Measurements from ENCODE around the gene LHFPL3.

LHFPL3 gene

GRCh38 chr7:104902183-104902582, 573.8 kb downstream of the LHFPL3 start:
- Histone ChIP-seq H2AK5ac (ENCODE audit: low read length) (no peak overlapping the region), H3K27me3 (ENCODE audit: insufficient read depth, low read length, poor library complexity) (no peaks in the 10 kb centered on the region), H3K79me1 (ENCODE audit: low read length) (no peaks in the 10 kb centered on the region), H3K79me2 (ENCODE audit: control insufficient read depth, insufficient read depth, low read length) (no peaks in the 10 kb centered on the region), H4K8ac (ENCODE audit: low read depth, low read length) (no peak overlapping the region), H3K4ac (ENCODE audit: low read depth, low read length) (no peak overlapping the region), H2BK15ac (replicated peaks; ENCODE audit: low read depth) (no peak overlapping the region), H3K36me3 (ENCODE audit: control insufficient read depth, insufficient read depth, low read length) (no peaks in the 10 kb centered on the region), H3K23ac (ENCODE audit: low read length) (no peak overlapping the region), H3K56ac (ENCODE audit: low read length) (no peak overlapping the region), H3K4me1 (ENCODE audit: control insufficient read depth, low read depth, low read length) (no peaks in the 10 kb centered on the region), H2BK5ac (ENCODE audit: low read length) (no peak overlapping the region), H3K9ac (ENCODE audit: low read length) (no peak overlapping the region), H3K4me3 (ENCODE audit: low read length) (no peak overlapping the region), H3K27ac (ENCODE audit: low read depth, low read length) (no peak overlapping the region), H3K18ac (ENCODE audit: low read length) (no peak overlapping the region), H4K5ac (ENCODE audit: low read length) (no peak overlapping the region), H3K4me2 (ENCODE audit: low read length) (no peak overlapping the region), H2BK120ac (ENCODE audit: low read depth, low read length) (no peak overlapping the region)
- no peak for DNase-seq
- no CpG with 5 or more reads among the region's 6 CpGs for WGBS (ENCODE audit: extremely low coverage, insufficient coverage, low lambda C conversion rate)

- Histone ChIP-seq H3K56ac (ENCODE audit: low read length) (no peak overlapping the region), H3K79me1 (ENCODE audit: low read length) (no peaks in the 10 kb centered on the region)
Observed at GRCh38 chr7:104903044-104903443, 574.6 kb downstream of the LHFPL3 start.

GRCh38 chr7:104903846-104904245, 575.4 kb downstream of the LHFPL3 start:
- Histone ChIP-seq H3K79me2 (ENCODE audit: control insufficient read depth, insufficient read depth, low read length) (no peaks in the 10 kb centered on the region), H3K4me2 (ENCODE audit: low read length) (no peak overlapping the region), H3K36me3 (ENCODE audit: control insufficient read depth, insufficient read depth, low read length) (no peaks in the 10 kb centered on the region), H3K27ac (ENCODE audit: low read depth, low read length) (no peak overlapping the region), H3K56ac (ENCODE audit: low read length) (no peak overlapping the region), H2BK15ac (replicated peaks; ENCODE audit: low read depth) (no peak overlapping the region), H2BK5ac (ENCODE audit: low read length) (no peak overlapping the region), H2BK120ac (ENCODE audit: low read depth, low read length) (no peak overlapping the region), H3K27me3 (ENCODE audit: insufficient read depth, low read length, poor library complexity) (no peaks in the 10 kb centered on the region), H3K18ac (ENCODE audit: low read length) (no peak overlapping the region), H3K79me1 (ENCODE audit: low read length) (no peaks in the 10 kb centered on the region), H3K4me3 (ENCODE audit: low read length) (no peak overlapping the region), H4K8ac (ENCODE audit: low read depth, low read length) (no peak overlapping the region), H3K23ac (ENCODE audit: low read length) (no peak overlapping the region), H4K5ac (ENCODE audit: low read length) (no peak overlapping the region), H2AK5ac (ENCODE audit: low read length) (no peak overlapping the region), H3K4me1 (ENCODE audit: control insufficient read depth, low read depth, low read length) (no peaks in the 10 kb centered on the region), H3K4ac (ENCODE audit: low read depth, low read length) (no peak overlapping the region), H3K9ac (ENCODE audit: low read length) (no peak overlapping the region)
- no peak for DNase-seq
- WGBS (ENCODE audit: extremely low coverage, insufficient coverage, low lambda C conversion rate): no CpG with 5 or more reads among the region's 4 CpGs

More at GRCh38 chr7:104903044-104903443, 574.6 kb downstream of the LHFPL3 start:
- Histone ChIP-seq H3K4me3 (ENCODE audit: low read length) (no peak overlapping the region), H4K5ac (ENCODE audit: low read length) (no peak overlapping the region), H3K23ac (ENCODE audit: low read length) (no peak overlapping the region), H3K4me1 (ENCODE audit: control insufficient read depth, low read depth, low read length) (no peaks in the 10 kb centered on the region), H3K36me3 (ENCODE audit: control insufficient read depth, insufficient read depth, low read length) (no peaks in the 10 kb centered on the region), H3K79me2 (ENCODE audit: control insufficient read depth, insufficient read depth, low read length) (no peaks in the 10 kb centered on the region), H4K8ac (ENCODE audit: low read depth, low read length) (no peak overlapping the region), H2BK5ac (ENCODE audit: low read length) (no peak overlapping the region), H2AK5ac (ENCODE audit: low read length) (no peak overlapping the region), H3K4ac (ENCODE audit: low read depth, low read length) (no peak overlapping the region), H3K27me3 (ENCODE audit: insufficient read depth, low read length, poor library complexity) (no peaks in the 10 kb centered on the region), H2BK120ac (ENCODE audit: low read depth, low read length) (no peak overlapping the region), H3K27ac (ENCODE audit: low read depth, low read length) (no peak overlapping the region), H3K9ac (ENCODE audit: low read length) (no peak overlapping the region), H2BK15ac (replicated peaks; ENCODE audit: low read depth) (no peak overlapping the region), H3K4me2 (ENCODE audit: low read length) (no peak overlapping the region), H3K18ac (ENCODE audit: low read length) (no peak overlapping the region)
- DNase-seq: no peak
- WGBS (ENCODE audit: extremely low coverage, insufficient coverage, low lambda C conversion rate): no CpG with 5 or more reads among the region's 2 CpGs

DNA sequence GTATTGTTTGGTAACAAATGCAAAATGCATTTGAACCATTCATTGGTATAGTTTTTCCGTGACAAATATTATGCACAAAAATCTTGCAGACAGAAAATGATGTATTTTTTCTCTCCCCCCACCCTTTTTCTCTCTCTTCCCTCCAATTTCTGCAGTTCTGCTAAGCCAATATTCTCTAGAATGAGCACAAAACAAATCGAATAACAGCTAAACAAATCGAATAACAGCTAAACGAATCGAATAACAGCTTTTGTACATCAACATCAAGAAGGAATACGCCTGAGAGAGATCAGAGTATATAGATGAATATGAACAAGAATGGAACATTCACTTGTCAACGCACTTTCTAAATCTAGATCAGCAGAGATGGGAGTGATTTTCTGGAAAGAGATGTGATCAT, 577.6 kb downstream of the LHFPL3 start:
- Histone ChIP-seq H3K27ac (ENCODE audit: low read depth, low read length) (no peak overlapping the region), H3K79me2 (ENCODE audit: control insufficient read depth, insufficient read depth, low read length) (no peaks in the 10 kb centered on the region), H4K5ac (ENCODE audit: low read length) (no peak overlapping the region), H3K18ac (ENCODE audit: low read length) (no peak overlapping the region), H3K79me1 (ENCODE audit: low read length) (no peaks in the 10 kb centered on the region), H4K8ac (ENCODE audit: low read depth, low read length) (no peak overlapping the region), H2AK5ac (ENCODE audit: low read length) (no peak overlapping the region), H3K4me2 (ENCODE audit: low read length) (no peak overlapping the region), H3K36me3 (ENCODE audit: control insufficient read depth, insufficient read depth, low read length) (no peaks in the 10 kb centered on the region), H3K4me3 (ENCODE audit: low read length) (no peak overlapping the region), H3K27me3 (ENCODE audit: insufficient read depth, low read length, poor library complexity) (no peaks in the 10 kb centered on the region), H2BK5ac (ENCODE audit: low read length) (no peak overlapping the region), H3K4me1 (ENCODE audit: control insufficient read depth, low read depth, low read length) (no peaks in the 10 kb centered on the region), H3K4ac (ENCODE audit: low read depth, low read length) (no peak overlapping the region), H3K23ac (ENCODE audit: low read length) (no peak overlapping the region), H3K9ac (ENCODE audit: low read length) (no peak overlapping the region), H3K56ac (ENCODE audit: low read length) (no peak overlapping the region), H2BK15ac (replicated peaks; ENCODE audit: low read depth) (no peak overlapping the region), H2BK120ac (ENCODE audit: low read depth, low read length) (no peak overlapping the region)
- DNase-seq: no peak
- no CpG with 5 or more reads among the region's 7 CpGs for WGBS (ENCODE audit: extremely low coverage, insufficient coverage, low lambda C conversion rate)

DNA sequence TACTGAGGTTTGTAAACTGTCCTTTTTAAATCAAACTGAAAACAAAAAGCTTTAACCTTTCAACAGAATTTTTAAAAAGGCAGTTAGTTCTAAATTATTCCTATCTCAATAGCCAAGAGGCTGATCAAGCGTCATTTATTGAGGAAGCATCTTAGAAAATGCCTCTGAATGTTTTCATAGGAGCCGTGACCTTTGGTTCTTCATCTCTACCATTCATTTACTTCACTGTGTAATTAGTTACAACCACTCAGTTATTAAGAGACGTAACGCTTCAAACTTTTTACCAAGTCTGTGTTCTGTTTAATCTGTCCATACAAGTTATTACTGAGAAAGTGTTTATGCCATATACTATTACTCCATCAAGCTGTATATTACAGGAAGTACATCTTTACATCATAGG, 578.2 kb downstream of the LHFPL3 start:
- H4K8ac ChIP-seq (ENCODE audit: low read depth, low read length): no peak overlapping the region

DNA sequence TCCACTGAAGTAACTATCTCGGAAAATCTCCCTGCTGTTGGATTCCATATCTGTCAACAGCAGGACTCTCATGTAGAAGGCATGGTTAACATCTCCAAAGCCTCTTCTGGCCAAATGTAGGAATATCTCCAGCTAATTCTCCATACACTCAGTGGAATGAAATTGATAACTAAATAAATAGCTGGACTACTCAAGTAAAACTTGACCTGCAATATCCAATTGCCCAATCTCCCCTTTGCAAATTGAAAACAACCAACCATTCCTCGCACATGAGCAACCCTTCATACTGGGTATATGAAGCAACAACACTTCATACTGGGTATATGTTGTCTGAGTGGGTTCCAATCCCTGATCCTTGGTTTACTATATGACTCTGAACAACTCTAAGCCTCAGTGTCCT, 580.2 kb downstream of the LHFPL3 start:
- H3K4me3 ChIP-seq (ENCODE audit: low read length): no peak overlapping the region
- no peaks in the 10 kb centered on the region for H3K36me3 ChIP-seq (ENCODE audit: control insufficient read depth, insufficient read depth, low read length)
- no peak overlapping the region for H3K27ac ChIP-seq (ENCODE audit: low read depth, low read length)
- no peak overlapping the region for H2AK5ac ChIP-seq (ENCODE audit: low read length)
- no peak overlapping the region for H3K56ac ChIP-seq (ENCODE audit: low read length)
- H3K4me1 ChIP-seq (ENCODE audit: control insufficient read depth, low read depth, low read length): no peaks in the 10 kb centered on the region
- no peaks in the 10 kb centered on the region for H3K27me3 ChIP-seq (ENCODE audit: insufficient read depth, low read length, poor library complexity)
- no peak overlapping the region for H4K5ac ChIP-seq (ENCODE audit: low read length)
- no peaks in the 10 kb centered on the region for H3K79me1 ChIP-seq (ENCODE audit: low read length)
- H4K8ac ChIP-seq (ENCODE audit: low read depth, low read length): no peak overlapping the region
- no peak overlapping the region for H2BK120ac ChIP-seq (ENCODE audit: low read depth, low read length)
- no peak overlapping the region for H2BK5ac ChIP-seq (ENCODE audit: low read length)
- no peak for DNase-seq
- H3K9ac ChIP-seq (ENCODE audit: low read length): no peak overlapping the region
- H3K23ac ChIP-seq (ENCODE audit: low read length): no peak overlapping the region
- H2BK15ac ChIP-seq (replicated peaks; ENCODE audit: low read depth): no peak overlapping the region
- no peak overlapping the region for H3K4me2 ChIP-seq (ENCODE audit: low read length)
- H3K18ac ChIP-seq (ENCODE audit: low read length): no peak overlapping the region
- H3K79me2 ChIP-seq (ENCODE audit: control insufficient read depth, insufficient read depth, low read length): no peaks in the 10 kb centered on the region
- WGBS (ENCODE audit: extremely low coverage, insufficient coverage, low lambda C conversion rate): no CpG with 5 or more reads among the region's 2 CpGs
- H3K4ac ChIP-seq (ENCODE audit: low read depth, low read length): no peak overlapping the region

More for the DNA sequence above, 578.2 kb downstream of the LHFPL3 start:
- H3K27me3 ChIP-seq (ENCODE audit: insufficient read depth, low read length, poor library complexity): no peaks in the 10 kb centered on the region
- no peak overlapping the region for H3K27ac ChIP-seq (ENCODE audit: low read depth, low read length)
- no peaks in the 10 kb centered on the region for H3K4me1 ChIP-seq (ENCODE audit: control insufficient read depth, low read depth, low read length)
- DNase-seq: no peak
- H3K79me1 ChIP-seq (ENCODE audit: low read length): no peaks in the 10 kb centered on the region
- no peak overlapping the region for H3K4me3 ChIP-seq (ENCODE audit: low read length)
- no peak overlapping the region for H3K56ac ChIP-seq (ENCODE audit: low read length)
- H2AK5ac ChIP-seq (ENCODE audit: low read length): no peak overlapping the region
- no CpG with 5 or more reads among the region's 4 CpGs for WGBS (ENCODE audit: extremely low coverage, insufficient coverage, low lambda C conversion rate)
- H3K4ac ChIP-seq (ENCODE audit: low read depth, low read length): no peak overlapping the region
- no peak overlapping the region for H3K23ac ChIP-seq (ENCODE audit: low read length)
- H3K79me2 ChIP-seq (ENCODE audit: control insufficient read depth, insufficient read depth, low read length): no peaks in the 10 kb centered on the region
- H3K4me2 ChIP-seq (ENCODE audit: low read length): no peak overlapping the region
- H2BK5ac ChIP-seq (ENCODE audit: low read length): no peak overlapping the region
- H2BK15ac ChIP-seq (replicated peaks; ENCODE audit: low read depth): no peak overlapping the region
- H2BK120ac ChIP-seq (ENCODE audit: low read depth, low read length): no peak overlapping the region
- H3K9ac ChIP-seq (ENCODE audit: low read length): no peak overlapping the region
- no peak overlapping the region for H4K5ac ChIP-seq (ENCODE audit: low read length)
- H3K18ac ChIP-seq (ENCODE audit: low read length): no peak overlapping the region
- H3K36me3 ChIP-seq (ENCODE audit: control insufficient read depth, insufficient read depth, low read length): no peaks in the 10 kb centered on the region
